Measurements from ENCODE around the gene ZFAND6.
A peak's percentile ranks its signal among the peaks of the same experiment; 100 is the strongest.

The ZFAND6 gene

DNA sequence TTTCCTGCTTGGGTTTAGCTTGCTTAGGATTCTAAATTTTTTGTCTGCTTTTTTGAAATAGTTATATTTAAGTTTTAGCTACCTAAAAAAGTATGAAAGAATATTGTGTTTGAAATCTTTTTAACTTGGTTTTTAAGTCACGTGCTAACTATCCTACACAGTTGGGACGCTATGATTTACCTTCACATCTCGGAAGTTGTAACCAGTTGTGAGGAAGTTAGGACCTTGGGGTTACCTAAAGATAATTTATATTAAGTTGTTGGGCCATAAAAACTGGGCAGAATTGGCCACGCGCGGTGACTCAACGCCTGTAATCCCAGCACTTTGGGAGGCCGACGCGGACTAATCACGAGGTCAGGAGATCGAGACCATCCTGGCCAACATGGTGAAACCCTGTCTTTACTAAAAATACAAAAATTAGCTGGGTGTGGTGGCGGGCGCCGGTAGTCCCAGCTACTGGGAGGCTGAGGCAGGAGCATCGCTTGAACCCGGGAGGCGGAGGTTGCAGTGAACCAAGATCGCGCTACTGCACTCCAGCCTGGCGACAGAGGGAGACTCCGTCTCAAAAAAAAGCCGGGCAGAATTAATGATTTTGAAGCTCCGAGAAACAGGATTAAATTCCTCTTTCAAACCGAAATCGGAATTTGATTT lies 1.0 kb downstream of the ZFAND6 start:
- Histone ChIP-seq H3K4me3 (ENCODE audit: severe bottlenecking) (peak overlapping the region; percentile 89), H3K27ac (ENCODE audit: poor library complexity, severe bottlenecking) (peak overlapping the region; percentile 85), H3K4me1 (ENCODE audit: insufficient read depth, poor library complexity, severe bottlenecking) (peaks cover 23% of the 10 kb centered on the region), H3K9me3 (ENCODE audit: severe bottlenecking) (no peaks in the 10 kb centered on the region), H3K27me3 (ENCODE audit: insufficient read depth, poor library complexity, severe bottlenecking) (no peaks in the 10 kb centered on the region), H3K36me3 (ENCODE audit: low read depth) (no peaks in the 10 kb centered on the region)
- ATAC-seq (ENCODE audit: low read depth) = peak; percentile 13; the same call in 2 of the 3 replicates
- peak; percentile 53 for TF ChIP-seq CTCF (IDR thresholded peaks at IDR 0.05; ENCODE audit: poor library complexity, severe bottlenecking)
- no peak for DNase-seq (ENCODE audit: low spot score)

- TF ChIP-seq CTCF (IDR thresholded peaks at IDR 0.05; ENCODE audit: poor library complexity, severe bottlenecking) = no peak
- no peaks in the 10 kb centered on the region for H3K36me3 ChIP-seq (ENCODE audit: low read depth)
- peak overlapping the region; percentile 85 for H3K27ac ChIP-seq (ENCODE audit: poor library complexity, severe bottlenecking)
- DNase-seq (ENCODE audit: low spot score) (no peak), ATAC-seq (ENCODE audit: low read depth) (no peak)
- H3K27me3 ChIP-seq (ENCODE audit: insufficient read depth, poor library complexity, severe bottlenecking) = no peaks in the 10 kb centered on the region
- H3K4me1 ChIP-seq (ENCODE audit: insufficient read depth, poor library complexity, severe bottlenecking) = peaks cover 23% of the 10 kb centered on the region
- peak overlapping the region; percentile 89 for H3K4me3 ChIP-seq (ENCODE audit: severe bottlenecking)
- no peaks in the 10 kb centered on the region for H3K9me3 ChIP-seq (ENCODE audit: severe bottlenecking)
These were observed 2.1 kb downstream of the ZFAND6 start for GRCh38 chr15:80061582-80061981.

DNA sequence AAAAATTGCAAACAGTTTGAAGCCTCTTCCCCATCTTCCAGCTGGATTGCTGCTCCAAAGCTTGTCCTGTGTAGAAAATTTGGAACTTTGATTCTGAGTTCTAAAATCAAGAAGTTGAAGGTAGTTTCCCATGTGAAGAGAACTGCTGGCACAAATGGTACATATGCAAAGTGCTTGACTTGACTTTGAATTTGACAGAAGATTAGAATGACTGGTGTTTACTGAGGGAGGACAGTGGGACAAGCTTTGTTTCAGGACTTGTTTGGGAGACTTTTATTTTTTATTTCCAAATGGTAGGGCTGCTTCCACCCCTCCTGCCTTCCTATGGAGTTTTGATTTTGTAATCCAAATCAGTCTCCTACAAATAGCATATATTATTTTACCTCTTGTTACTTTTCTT lies 7.4 kb downstream of the ZFAND6 start:
- no peaks in the 10 kb centered on the region for H3K9me3 ChIP-seq (ENCODE audit: severe bottlenecking)
- TF ChIP-seq CTCF (IDR thresholded peaks at IDR 0.05; ENCODE audit: poor library complexity, severe bottlenecking) = no peak
- ATAC-seq (ENCODE audit: low read depth) = no peak
- no peak overlapping the region for H3K4me3 ChIP-seq (ENCODE audit: severe bottlenecking)
- DNase-seq (ENCODE audit: low spot score) = no peak
- no peaks in the 10 kb centered on the region for H3K27me3 ChIP-seq (ENCODE audit: insufficient read depth, poor library complexity, severe bottlenecking)
- H3K36me3 ChIP-seq (ENCODE audit: low read depth) = 0 out of 2 replicates have a peak, but pooled peaks cover 4% of the 10 kb centered on the region
- H3K4me1 ChIP-seq (ENCODE audit: insufficient read depth, poor library complexity, severe bottlenecking) = peaks cover 33% of the 10 kb centered on the region
- H3K27ac ChIP-seq (ENCODE audit: poor library complexity, severe bottlenecking) = no peak overlapping the region

DNA sequence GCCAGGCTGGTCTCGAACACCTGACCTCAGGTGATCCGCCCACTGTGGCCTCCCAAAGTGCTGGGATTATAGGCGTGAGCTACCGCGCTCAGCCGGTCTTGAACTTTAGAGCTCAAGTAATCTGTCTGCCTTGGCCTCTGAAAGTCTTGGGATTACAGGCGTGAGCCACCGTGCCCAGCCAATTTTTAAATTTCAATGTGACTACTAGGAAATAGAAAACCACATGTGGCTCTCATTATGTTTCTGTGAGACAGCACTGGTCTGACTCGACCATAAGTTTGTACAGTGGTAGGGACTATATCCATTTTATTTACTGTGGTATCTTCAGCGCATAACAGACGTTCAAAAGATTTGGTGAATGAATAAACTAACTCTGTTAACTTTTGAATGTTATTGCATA lies 9.1 kb downstream of the ZFAND6 start:
- H3K9me3 ChIP-seq (ENCODE audit: severe bottlenecking) = no peaks in the 10 kb centered on the region
- no peak for DNase-seq (ENCODE audit: low spot score)
- H3K27me3 ChIP-seq (ENCODE audit: insufficient read depth, poor library complexity, severe bottlenecking) = no peaks in the 10 kb centered on the region
- H3K4me1 ChIP-seq (ENCODE audit: insufficient read depth, poor library complexity, severe bottlenecking) = peaks cover 32% of the 10 kb centered on the region
- no peak for ATAC-seq (ENCODE audit: low read depth)
- H3K36me3 ChIP-seq (ENCODE audit: low read depth) = 0 out of 2 replicates have a peak, but pooled peaks cover 7% of the 10 kb centered on the region
- H3K4me3 ChIP-seq (ENCODE audit: severe bottlenecking) = no peak overlapping the region
- no peak overlapping the region for H3K27ac ChIP-seq (ENCODE audit: poor library complexity, severe bottlenecking)
- no peak for TF ChIP-seq CTCF (IDR thresholded peaks at IDR 0.05; ENCODE audit: poor library complexity, severe bottlenecking)

- H3K36me3 ChIP-seq (ENCODE audit: low read depth) = 0 out of 2 replicates have a peak, but pooled peaks cover 7% of the 10 kb centered on the region
- no peak overlapping the region for H3K4me3 ChIP-seq (ENCODE audit: severe bottlenecking)
- ATAC-seq (ENCODE audit: low read depth) = peak; percentile 47
- H3K9me3 ChIP-seq (ENCODE audit: severe bottlenecking) = no peaks in the 10 kb centered on the region
- peaks cover 45% of the 10 kb centered on the region for H3K4me1 ChIP-seq (ENCODE audit: insufficient read depth, poor library complexity, severe bottlenecking)
- TF ChIP-seq CTCF (IDR thresholded peaks at IDR 0.05; ENCODE audit: poor library complexity, severe bottlenecking) = no peak
- no peak for DNase-seq (ENCODE audit: low spot score)
- peak overlapping the region; percentile 42 for H3K27ac ChIP-seq (ENCODE audit: poor library complexity, severe bottlenecking)
- no peaks in the 10 kb centered on the region for H3K27me3 ChIP-seq (ENCODE audit: insufficient read depth, poor library complexity, severe bottlenecking)
These were observed 11.4 kb downstream of the ZFAND6 start for GRCh38 chr15:80070840-80071239.
